GM21526 (cell line): ENCODE results near the gene SPATA6L.

Experiments
- ATAC-seq: cut with Tn5 transposase; IDR thresholded peaks from one replicate; pipeline ENCODE4 v1.9.1; 2021; ENCODE audit warnings: moderate library complexity; ENCODE audit not compliant: unreplicated experiment, low FRiP score

Gene SPATA6L, protein sequence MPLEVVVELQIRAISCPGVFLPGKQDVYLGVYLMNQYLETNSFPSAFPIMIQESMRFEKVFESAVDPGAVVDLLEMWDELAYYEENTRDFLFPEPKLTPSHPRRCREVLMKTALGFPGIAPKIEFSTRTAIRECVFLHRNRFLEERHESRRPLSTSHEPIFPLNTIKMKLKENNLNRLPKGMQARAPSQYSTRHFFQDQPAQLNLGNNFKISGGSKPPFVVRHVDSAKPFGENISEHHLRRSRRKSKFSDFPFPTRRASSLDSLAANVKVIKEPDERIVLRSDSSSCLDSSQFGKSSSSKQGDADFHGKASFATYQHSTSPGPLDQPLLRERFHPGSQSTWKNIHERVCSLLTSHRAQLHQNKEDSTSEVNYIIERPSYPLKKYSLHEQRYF

DNA sequence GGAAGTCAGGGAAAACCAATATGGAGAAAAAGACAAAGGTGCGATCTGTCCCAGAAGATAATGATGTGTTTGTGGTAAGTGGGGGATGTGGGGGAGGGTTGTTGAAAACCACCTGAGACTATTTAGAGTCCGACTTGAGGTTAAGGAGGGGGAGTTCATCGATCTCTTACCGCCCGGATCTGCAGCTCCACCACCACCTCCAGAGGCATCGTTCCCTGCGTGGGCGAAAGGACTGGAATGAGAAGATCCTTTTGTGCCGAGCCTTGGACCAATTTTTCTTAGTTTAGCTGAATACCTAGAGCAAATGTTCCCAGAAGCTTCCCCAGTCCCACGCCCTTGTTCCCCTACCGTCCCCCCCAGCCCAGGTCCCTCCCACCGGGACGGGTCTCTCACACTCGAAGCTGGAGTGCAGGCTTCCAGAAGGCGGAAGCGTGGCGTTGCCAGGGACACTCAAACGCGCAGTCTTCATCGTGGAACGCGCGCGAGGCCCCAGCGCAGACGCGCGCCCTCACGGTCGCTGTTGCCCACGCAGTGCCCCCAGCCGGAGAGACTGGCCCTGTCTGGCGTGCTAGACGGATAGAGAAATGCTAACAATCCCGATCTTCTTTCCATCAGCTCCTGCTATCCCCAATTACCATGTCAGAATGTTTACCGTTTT lies at the start of gene SPATA6L:
Gene SPATA6L, minus strand, starts transcription at position 439 of the 658 bp plus-strand sequence. Its CDS starts 230 bp downstream, at position 209.
- ATAC-seq, result no peak

DNA sequence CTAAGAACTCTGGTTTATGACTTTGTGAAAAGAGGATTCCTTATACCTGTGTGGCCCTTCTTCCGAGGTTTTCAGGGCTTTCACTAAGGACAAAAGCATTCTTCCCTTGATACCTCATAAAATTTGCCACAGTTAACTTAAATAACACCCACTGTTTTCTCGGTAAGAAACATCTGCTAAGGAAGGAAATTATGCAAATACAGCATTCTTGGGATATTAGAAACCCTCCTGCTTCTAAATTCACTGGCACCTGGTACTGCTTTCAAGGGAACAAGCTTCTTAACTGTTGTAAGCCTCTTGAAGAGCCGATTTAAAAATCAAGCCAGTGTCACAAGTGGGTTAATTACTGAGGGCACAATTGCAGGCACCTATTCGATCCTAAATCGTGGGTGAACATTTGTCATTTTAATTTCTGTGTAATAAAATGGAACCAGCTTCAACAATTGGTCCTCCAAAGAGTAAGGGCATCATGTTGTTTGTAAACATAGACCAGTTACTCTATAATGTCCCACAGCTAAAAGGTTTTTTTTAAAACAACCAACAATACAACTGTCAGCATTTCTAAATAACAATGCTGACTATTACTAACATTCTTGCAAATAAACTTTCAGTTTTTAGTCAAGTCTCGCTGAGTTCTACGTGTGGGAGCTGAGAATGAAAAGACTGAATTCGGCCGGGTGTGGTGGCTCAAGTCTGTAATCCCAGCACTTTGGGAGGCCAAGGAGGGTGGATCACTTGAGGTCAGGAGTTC lies 48.2 kb upstream of the SPATA6L start:
- ATAC-seq, result no peak

DNA sequence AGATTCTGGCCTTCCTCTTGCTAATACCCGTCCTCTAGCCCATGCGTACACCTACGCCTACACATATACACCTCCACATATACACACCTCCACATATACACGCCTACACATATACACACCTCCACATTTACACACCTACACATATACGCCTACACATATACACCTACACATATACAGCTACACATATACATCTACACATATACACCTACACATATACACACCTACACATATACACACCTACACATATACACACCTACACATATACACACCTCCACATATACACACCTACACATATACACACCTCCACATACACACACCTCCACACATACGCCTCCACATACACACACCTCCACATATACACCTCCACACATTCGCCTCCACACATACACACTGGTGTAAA lies 47.6 kb upstream of the SPATA6L start:
- no peak for ATAC-seq

DNA sequence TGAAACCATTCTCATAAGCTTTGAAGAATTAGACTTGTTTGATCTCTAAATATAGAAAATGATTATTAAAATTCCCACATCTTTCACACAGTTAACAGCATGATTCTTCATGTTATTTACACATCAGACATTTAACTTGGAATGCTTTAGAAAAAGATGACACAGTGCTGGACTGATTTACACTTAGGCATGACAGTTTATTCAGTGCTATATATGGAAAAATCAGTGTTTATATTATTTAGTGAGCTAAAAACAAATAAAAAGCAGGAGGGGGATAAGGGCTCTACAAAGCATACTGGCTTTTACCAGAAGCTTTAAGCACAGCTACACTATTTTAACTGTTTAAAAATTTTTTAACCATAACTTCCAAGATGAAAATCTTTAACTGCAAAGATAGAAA lies 43.1 kb upstream of the SPATA6L start:
- ATAC-seq, result no peak

DNA sequence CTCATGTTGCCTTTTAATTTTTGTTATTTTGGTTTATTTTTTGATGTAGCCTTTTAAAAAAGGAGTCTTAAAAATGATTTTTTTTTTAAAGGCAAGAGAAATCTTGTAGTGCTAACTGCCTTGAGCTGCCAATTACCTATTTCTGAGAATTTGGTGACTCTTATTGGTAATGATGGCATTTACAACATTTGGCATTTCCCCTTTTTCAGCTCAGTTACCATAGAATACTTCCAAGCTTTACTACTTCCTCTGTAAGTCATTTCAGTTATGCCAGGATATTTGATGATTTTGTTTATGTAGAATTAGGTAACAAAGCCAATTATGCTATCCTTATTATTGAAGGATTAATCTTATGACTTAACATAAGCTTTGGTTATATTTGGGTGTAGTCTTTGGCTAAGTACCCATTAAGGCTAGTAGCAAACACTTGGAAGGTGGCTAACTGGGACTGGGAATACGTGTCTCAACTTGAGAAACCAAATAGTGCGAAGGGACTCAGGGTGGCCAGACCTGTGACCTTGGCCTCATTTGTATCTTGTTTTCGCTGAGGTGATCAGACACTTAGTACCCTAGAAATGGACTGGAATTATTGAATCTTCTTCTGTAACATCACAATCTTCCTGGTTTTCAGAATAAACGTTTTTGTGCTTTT lies 40.8 kb upstream of the SPATA6L start:
- no peak for ATAC-seq

DNA sequence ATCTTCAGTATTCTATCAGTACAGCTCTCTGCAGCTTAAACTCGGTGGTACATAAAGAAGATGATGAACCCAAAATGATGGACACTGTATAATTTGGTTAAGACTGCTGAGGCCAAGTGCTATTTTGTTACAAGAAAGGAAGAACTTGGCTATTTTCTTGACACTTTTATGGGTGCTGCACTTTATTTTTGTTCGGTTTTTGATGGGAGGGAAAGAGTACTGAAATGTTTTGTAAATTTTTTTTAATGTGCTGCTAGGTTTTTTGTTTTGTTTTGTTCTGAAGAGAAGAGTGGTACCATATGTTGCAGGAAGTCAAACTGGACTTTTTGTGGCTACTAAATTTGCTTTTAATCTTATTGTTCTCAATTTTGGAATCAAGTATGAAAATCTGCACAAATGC lies 39.7 kb upstream of the SPATA6L start:
- ATAC-seq, result no peak

DNA sequence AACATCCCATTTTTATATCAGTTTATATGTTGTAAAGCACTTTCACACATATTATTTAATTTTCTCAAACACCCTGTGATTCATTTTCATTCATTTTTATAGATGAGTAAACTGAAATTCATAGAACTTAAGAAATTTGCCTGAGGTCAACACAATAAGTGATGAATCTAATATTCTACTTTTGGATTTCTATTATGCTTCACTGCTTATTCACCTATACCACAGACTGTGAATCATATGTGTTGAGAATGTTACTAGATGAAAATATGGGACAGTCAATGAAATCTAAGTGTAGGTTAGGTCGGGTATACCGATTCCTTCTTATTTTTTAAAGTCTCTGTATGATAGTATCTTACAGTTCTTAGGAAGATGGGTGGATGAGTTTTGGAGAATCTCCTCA lies 37.8 kb upstream of the SPATA6L start:
- ATAC-seq, result no peak

DNA sequence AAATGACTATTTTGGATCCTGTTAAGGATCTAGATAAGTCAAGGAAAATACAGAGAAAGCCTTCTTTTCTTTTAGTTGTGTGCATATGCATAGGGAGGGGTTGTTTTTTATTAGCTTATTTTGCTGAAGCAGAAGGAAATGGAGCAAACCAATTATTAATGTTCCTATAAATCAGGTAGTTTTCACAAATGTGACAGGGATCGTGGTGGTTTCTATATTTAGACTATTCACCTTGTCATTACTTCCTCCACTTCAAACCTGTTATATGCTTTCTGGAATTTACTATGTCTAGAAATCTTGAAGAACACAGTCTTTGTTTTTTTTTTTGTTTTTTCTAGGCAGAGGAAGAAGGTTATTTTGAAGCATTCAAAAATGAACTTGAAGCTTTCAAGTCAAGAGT lies 35.2 kb upstream of the SPATA6L start:
- ATAC-seq, result no peak

DNA sequence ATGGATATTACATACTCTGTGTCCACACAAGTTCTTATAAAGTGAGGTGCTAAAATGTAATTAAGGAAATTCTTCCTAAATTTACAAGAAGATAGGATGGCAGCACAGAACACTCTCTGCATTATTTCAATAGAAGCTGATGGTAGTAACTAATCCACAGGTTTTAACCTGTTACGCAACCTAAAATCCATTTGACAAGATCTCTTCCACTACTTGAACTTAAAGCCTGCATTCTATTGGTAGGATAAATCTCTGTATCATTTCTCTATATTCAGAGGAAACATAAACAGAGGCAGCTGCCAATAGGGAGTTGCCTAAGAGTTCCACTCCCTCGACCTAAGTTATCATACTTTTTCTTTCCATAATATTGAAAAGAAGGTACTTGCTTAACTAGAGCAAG lies 34.7 kb upstream of the SPATA6L start:
- no peak for ATAC-seq

DNA sequence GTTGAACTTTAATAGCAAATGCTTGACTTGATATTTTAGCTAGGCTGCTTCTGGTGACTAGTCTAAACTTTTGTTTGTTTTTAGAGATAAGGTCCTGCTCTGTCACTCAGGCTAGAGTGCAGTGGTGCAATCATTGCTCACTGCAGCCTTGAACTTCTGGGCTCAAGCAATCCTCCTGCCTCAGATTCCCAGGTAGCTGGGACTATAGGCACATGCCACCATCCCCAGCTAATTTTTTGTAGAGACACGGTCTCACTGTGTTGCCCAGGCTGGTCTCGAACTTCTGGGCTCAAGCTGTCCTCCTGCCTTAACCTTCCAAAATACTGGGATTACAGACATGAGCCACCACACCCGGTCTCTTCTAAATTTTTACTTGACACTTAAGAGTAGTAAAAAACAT lies 33.8 kb upstream of the SPATA6L start:
- no peak for ATAC-seq

DNA sequence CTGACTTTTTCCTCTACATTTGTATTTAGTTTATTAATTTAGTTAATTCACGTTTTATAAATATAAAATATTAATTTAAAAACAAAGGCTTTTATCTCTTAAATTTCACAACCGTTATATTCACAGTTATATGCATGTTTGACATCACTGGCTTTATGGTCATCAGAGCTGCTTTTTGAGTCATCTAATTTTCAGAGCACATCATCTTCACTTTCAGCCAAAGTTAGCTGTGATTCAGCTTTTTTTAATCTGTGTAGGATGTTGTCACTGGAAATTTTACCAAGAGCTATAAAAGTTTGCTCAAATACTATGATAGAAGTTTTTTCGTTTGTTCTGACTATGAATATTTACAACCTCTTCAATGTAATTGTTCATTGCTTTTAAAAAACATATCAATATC lies 25.5 kb upstream of the SPATA6L start:
- no peak for ATAC-seq

DNA sequence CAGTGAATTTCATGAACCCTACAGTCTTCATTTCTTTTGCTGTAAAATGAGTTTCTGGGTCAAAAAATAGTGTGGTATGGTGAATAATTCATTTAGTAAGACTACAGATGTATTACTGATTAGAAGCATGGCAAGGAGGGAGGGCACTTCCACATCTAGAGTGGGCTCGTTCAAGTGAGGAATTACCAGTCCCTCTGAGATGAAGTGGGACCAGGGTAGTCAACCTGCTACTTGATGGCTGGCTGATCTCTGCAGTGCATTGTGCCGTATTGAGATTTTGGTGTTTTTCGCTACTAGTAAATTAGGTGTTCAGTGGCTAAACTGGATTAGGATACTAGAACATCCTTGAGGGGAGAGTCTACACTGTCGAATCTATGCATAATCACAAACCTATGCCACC lies 23.9 kb upstream of the SPATA6L start:
- ATAC-seq, result peak; percentile 32

DNA sequence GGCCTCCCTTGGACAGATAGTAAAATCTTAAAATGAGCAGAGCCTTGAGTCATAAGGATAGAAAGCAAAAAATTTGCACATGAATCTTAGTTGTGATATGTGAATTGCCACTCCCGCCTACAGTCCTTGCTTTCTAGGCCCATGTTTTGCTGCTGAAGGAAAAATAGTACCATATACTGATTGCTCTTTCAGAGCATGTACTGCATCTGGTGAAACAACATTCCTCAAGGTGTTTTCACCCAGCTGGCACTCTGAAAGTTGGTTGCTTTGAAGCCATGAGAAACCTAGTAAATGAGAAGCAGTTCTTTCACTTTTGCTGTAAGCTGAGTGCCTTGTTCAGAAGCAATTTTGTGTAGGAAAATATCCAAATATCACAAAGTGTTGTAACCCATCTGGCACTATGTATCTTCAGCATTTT lies 23.4 kb upstream of the SPATA6L start:
- ATAC-seq, result peak; percentile 70

DNA sequence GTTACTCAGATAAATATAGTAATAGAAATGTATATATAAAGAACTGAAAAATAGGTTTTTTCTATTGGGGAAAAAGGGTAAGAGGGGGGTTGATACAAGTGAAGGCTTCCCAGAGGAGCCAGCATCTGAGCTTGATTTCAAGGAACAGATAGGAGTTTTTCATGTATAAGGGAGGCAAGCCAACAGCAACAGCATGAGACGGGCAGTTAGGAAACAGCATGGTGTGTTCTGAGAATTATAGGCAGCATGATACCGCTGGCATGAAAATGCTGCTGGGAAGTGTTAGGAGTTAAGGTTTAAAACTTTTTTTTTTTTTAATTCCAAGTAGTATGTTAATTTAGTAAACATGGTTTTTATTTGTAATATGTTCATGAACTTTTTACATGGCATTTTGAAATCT lies 22.7 kb upstream of the SPATA6L start:
- ATAC-seq, result no peak

DNA sequence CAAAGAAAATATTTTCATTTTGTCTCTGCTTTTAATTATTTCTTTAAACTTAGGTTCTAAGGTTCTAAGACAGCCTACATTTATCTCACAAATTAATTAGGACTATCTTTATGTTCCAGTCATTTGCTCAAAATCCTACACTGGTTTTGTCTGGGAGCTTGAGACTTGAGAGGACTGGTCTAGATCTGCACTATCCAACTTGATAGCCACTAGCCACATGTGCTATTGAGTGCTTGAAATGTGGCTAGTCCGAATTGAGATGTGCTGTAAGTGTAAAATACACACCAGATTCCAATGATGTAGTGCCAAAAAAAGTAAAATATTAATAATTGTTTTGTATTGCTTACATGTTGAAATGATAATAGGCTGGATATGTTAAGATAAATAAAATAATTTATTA lies 20.3 kb upstream of the SPATA6L start:
- ATAC-seq, result no peak

DNA sequence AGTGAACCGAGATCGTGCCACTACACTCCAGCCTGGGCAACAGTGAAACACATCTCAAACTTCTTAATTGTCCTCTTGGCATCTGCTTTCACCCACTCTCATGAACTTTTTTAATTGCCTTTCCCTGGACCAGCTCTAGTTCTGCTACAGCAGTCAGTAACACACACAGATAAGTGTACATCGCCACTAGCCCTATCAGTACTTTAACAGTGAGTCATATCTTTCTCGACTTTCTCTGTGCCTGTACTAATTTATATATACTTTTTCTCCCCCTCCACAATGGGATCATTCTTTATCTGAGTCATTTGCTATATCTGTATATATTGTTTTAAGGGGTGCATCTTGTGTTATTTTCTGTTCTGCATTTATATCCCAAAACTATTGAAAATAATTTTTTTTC lies 19.8 kb upstream of the SPATA6L start:
- no peak for ATAC-seq

DNA sequence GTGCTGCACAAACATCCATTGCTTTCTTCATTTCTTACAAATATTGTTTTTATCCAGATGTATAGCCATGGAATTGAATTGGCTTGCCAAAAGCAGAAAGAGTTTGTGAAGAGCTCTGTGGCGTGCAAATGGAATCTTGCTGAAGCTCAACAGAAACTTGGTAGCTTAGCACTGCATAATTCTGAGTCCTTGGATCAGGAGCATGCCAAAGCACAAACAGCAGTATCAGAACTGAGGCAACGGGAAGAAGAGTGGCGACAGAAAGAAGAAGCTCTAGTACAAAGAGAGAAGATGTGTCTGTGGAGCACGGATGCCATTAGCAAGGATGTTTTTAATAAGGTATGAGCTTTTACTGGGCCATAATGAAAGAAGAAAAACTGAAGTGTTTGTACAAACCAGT lies 18.5 kb upstream of the SPATA6L start:
- no peak for ATAC-seq

DNA sequence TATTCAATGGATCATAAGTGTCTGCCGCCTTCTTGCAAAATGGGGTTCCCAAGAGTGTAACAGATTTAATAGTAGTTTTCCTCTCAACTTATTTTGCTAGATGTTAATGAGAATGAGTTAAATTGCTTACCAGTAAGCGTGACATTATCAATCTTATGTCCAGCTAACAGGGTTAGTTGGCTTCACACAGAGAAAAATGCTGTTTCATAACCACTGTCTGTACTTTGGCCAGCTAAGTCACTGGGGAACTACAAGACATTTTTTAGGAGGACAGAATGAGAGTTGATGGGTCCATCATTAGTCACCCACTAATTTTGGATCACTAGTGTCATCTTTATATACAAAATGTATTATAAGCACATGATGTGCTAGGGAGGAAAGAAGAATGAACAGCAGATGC lies 14.5 kb upstream of the SPATA6L start:
- ATAC-seq, result no peak

DNA sequence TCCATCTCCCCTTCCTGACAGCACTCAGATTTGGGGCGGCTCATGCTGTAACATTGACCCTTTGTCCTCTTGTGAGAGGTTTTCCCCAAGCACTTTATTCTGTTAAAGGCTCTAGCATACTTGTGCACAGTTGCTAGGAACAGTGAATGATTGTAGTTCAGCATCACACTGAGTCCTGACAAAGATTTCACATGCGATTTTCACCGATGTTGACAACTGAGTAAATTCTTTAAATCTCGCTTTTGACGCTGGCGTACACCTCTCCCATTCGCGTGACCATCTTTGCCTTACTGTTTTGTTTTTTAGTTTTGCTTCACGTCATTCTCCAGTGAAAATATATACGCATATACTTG lies 13.9 kb upstream of the SPATA6L start:
- peak; percentile 12 for ATAC-seq

DNA sequence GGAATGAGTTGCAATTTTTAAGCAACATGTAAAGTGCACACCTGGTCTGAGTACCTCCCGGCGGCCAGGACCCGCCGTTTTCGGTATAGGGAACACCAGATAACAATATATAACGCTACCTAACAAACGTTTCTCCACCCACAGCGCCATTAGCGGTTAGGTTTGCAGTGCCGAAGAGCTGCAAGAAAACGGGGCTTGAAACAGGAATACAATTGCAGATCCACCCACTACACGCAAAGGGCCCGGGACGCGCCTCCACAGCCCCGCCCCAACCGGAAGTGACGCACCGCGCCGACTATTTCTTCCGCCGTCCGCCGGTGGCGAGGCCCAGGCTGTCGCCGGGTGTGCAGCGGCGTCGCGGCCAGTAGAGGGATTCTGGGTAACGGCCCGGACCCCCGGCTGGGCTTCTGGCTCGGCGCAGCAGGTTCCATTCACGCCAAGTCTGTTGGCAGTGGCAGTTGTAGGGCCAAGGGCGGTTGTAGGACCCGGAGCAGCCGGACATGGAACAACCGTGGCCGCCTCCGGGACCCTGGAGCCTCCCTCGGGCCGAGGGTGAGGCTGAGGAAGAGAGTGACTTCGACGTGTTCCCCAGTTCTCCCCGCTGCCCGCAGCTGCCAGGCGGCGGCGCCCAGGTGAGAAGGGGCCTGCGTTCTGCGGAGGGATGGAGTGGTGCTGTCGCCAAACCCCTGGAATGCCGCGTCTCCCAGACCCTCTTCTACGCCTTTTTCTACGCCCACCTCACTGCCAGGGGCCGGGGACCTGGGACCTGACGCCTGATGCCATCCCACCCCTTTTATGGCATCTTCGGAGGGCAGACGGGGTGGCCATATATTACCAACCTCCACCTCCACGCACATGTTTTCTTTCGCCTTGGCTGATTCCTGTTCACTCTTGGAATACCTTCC lies 13.2 kb upstream of the SPATA6L start, which contains the start of gene CDC37L1:
Gene CDC37L1, plus strand, starts transcription at position 302 of the 905 bp plus-strand sequence. Its CDS starts 199 bp downstream, at position 501.
- peak; percentile 93 for ATAC-seq
